ENCODE measurements around the gene STX16.
A peak's percentile ranks its signal among the peaks of the same experiment; 100 is the strongest.

The STX16 gene

DNA sequence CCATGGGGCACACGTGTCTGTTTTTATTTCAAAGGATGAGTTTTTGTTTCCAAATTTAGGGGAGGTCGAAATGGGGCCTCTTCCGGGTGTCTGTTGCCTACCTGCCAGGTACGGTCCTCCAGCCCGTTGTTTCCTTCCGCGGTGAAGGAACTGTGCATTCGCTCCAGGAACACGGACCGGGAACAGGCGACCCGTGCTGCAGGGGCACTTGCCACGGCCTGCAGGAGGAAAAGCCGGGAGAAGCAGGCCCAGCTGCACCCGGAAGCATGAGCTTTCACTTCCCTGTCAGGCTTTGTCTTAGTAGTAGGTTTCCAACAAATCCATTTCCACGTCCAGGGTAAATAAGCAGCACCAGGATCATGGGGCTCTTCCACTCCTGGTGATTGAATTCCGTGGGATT is 24.6 kb downstream of the STX16 start:
- DNase-seq (ENCODE audit: low read depth in 2 of 2) = no peak

DNA sequence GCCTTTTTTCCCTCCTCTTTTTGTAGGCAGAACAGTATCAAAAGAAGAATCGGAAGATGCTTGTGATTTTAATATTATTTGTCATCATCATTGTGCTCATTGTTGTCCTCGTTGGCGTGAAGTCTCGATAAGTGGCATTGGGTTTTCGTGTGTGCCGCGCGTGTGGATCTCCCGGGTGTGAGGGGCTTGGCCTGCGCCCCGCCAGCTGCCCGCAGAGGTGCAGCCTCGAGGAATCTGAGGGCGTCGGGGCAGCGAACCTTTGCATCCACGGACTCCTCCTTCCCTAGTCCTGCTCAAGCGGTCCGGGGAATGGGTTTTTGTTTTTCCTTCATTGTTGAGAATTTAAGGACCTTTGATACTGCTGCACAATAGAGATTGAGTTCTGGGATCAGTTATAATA is 25.1 kb downstream of the STX16 start:
- no peak for DNase-seq (ENCODE audit: low read depth in 2 of 2)

DNA sequence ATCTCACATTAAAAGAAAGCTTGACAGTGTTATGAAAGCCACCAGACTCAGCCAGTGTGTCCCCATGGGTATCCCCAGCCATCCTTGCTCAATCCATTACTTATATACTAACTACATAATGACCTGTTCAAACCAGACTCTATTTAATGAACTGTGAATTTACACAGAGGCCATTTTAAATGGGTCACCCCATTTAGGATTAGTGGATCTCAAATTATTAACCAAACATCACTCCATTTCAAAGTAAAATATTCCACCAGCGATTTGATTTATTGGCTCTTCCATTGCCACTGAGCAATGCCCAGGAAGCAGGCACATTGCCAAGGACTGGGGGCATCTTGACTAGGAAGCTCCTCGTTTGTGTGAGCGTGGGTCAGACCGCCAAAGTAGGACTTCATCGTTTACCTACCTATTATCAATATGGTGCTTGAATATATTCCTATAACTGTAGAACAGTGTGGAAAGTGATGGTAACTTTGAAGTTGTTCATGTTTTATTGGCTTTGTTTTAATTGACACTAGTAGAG is 26.1 kb downstream of the STX16 start:
- no peak for DNase-seq (ENCODE audit: low read depth in 2 of 2)

- DNase-seq (ENCODE audit: low read depth in 2 of 2) = no peak
Measured at GRCh38 chr20:58677808-58678207, 26.7 kb downstream of the STX16 start.

DNA sequence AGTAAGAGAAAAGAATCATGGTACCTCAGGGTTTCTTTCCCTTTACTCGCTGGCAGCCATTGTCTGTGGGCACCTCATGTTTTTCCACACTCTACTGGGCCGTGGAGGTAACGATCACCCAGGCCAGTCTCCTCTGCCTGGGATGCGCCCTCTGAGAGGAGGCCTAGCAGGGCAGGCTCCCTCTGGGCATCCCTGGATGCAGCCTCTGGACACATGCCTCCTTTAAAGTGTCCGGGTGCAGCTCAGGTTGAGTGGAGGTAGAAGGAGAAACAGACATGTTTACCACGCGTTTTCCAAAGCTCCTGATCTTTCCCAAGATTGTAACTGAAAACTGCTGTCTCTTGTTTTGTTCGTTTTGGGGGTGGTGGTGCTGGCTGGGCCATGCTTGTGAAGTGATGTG is 27.7 kb downstream of the STX16 start:
- DNase-seq (ENCODE audit: low read depth in 2 of 2) = no peak

GRCh38 chr20:58682656-58683531 is 31.8 kb downstream of the STX16 start:
- no peak for DNase-seq (ENCODE audit: low read depth in 2 of 2)

- DNase-seq (ENCODE audit: low read depth in 2 of 2) = no peak
Measured at GRCh38 chr20:58684291-58684690, 33.2 kb downstream of the STX16 start.

DNA sequence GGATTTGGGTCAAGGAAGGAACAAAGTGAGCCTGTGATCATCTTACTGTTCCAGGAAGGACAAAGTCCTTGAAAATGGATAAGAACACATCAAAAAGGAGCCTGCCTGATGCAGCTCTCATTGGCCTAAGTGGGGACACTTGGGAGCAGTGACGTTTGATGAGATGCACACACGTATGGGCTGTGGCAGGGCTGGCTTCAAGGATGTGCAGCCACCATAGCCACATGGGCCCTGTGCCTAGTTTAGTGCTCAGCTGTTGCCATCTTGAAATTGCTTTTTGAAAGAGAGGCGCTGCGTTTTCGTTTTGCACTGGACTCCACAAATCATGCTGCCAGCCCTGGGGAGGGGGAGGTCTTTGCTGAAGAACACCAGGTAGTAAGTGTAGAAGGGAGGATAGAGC is 34.9 kb downstream of the STX16 start:
- no peak for DNase-seq (ENCODE audit: low read depth in 2 of 2)

- no peak for DNase-seq (ENCODE audit: low read depth in 2 of 2)
Measured at GRCh38 chr20:58688414-58688813, 37.3 kb downstream of the STX16 start.

GRCh38 chr20:58688840-58689239 is 37.8 kb downstream of the STX16 start:
- no peak for DNase-seq (ENCODE audit: low read depth in 2 of 2)

DNA sequence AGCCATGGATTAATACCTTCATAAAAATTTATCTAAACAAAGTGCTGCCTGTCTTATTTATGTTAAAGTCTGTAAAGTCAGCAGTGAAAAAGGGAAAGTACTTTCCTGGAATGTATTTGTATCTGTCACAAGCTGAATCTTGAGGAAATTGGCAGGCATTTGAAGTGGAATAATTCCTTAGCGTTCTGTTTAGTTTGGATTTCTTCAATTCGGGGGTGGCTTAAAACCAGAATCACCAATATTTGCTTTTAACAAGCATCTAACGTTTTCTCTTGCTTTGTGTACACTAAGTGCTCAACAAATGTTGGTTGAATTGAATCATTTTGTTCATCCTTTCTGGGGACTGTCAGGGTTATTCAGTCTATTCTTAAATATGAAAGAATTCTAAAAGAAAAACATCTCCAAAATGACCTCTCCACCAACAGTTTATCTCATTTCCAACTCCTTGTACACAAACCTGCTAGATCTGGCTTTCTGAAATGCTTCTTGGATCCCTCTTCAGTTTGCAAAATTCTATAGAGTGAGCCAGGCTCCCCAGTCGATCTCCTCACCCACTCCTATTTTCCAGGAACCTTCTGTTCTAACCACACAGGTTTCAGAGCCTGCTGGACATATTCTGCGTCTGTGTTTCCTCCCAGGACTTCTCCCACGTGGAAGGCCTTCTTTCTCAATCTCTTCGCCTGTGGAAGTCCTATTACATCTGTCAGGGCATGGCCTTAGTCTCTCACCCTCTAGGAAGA is 39.5 kb downstream of the STX16 start:
- no peak for DNase-seq (ENCODE audit: low read depth in 2 of 2)

- no peak for DNase-seq (ENCODE audit: low read depth in 2 of 2)
Measured at GRCh38 chr20:58691773-58692578, 40.9 kb downstream of the STX16 start.

DNA sequence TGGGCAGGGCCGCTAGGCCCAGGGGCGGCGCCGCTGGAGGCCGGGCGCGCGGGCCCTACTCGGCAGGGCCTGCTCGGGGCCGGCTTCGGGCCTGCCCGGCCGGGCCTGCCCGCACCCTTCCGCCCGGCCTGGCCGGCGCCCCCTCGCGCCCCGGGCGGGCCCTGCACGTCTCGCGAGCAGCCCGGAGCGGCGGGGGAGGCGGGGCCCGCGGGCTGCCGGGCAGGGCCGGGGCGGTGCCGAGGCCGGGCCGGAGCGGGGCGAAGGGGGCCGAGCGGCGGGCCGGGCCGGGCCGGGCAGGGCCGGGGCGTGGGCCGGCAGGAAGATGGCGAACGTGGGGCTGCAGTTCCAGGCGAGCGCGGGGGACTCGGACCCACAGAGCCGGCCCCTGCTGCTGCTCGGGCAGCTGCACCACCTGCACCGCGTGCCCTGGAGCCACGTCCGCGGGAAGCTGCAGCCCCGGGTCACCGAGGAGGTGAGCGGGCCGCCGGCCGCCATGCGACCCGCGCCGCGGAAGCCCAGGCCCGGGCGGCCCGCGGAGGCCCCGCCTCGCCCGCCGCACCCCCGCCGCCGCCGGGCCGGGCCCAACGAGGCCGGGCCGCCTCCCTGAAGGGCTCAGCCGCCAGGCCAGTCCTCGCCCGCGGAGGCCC is 41.6 kb downstream of the STX16 start, which contains the start of gene NPEPL1:
Gene NPEPL1 (plus strand): TSS at position 222 of the 647 bp plus-strand sequence. CDS start 101 bp downstream, at position 323.
- peak; percentile 33 to 34 for DNase-seq (ENCODE audit: low read depth in 2 of 2)

DNA sequence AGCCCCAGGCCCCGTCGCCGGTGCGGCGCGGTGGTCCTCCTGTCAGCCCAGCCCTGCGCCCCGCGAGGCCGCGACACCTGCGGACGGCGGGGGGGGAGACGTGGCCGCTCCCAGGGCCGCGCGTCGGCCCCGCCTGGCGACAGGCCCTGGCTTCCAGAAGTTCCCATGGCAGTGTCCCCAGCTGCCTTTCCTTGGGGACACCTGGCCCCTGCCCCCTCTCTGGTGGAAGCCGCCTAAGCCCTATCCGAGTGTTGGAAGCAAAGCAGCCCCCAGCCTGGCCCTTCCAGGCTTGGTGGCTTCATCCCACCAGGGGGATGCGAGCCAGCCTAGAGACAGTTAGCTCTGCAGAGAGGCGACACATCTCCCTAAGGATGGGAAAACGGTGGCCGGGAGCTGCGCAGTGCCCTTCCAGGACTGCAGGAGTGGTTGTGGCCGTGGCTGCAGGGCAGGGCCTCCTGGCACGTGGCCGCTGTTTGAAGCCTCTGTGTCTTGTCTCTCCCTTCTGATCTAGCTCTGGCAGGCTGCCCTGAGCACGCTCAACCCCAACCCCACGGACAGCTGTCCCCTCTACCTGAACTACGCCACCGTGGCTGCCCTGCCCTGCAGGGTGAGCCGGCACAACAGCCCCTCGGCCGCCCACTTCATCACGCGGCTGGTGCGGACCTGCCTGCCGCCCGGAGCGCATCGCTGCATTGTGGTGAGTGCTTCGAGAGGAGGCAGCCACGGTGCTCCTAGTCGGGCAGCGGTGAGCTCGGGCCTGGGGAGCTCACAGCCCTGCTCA is 42.3 kb downstream of the STX16 start:
- DNase-seq (ENCODE audit: low read depth in 2 of 2) = no peak

DNA sequence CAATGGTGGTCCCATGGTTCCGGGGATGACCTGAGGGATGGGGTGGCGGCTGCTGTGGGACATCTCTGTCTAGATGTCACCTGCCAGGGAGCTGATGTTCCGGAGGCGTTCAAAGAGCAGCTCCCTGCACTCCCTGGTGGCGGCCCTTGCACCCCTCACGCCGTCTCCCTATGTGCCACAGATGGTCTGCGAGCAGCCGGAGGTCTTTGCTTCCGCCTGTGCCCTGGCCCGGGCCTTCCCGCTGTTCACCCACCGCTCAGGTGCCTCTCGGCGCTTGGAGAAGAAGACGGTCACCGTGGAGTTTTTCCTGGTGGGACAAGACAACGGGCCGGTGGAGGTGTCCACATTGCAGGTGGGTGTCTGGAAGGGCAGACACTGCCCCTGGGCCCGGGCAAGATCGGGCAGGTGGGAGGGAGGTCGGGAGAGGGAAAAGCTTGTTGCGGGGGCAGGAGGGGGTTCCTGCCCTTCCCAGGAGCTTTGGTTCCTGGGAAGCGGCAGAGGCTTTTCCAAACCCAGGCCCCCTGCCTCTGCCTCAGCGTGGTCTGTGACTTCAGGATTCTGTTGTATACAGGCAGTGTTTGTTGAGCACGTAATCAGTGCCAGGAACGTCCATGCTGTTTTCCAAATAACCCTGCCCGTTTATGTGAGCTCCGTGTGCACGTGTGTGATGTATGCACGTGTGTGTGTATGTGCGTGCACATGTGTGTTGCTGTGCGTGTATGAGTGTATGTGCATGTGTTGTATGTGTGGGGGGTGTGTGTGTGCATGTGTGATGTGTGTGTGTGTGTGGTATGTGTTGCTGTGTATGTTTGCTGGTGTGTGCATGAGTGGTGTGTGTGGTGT is 43.4 kb downstream of the STX16 start:
- DNase-seq (ENCODE audit: low read depth in 2 of 2) = no peak

GRCh38 chr20:58695084-58695722 is 44.1 kb downstream of the STX16 start:
- no peak for DNase-seq (ENCODE audit: low read depth in 2 of 2)

DNA sequence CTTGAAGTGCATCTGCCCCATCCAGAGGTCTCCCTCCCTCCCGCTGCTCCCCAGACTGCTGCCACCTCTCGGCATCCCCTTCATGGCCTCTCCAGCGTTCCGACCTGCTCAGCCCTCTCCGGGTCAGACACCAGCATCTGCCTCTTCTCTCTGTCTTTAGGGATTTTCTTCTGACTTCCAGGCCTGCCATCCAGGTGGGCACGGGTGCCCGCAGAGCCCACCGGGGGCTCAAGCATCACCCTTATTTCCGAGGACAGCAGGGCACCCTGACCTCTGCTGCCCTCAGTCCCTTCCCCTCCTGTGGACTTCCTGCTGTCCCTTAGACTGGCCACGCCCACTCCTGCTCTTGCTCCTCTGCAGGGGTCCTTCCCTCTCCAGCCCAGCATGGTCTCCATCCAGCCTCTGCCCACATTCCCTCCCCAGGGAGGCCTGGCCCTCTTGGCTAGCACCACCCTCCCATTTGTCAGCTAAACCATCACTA is 44.9 kb downstream of the STX16 start:
- no peak for DNase-seq (ENCODE audit: low read depth in 2 of 2)

- no peak for DNase-seq (ENCODE audit: low read depth in 2 of 2)
Measured at GRCh38 chr20:58696411-58696961, 45.4 kb downstream of the STX16 start.
